ENCODE results near the gene SIT1. TPM values are rescaled to one million over a fixed set of nuclear protein-coding genes. Genes with fewer than 3 reads are reported as not detected.

SIT1 gene
- total and polyA plus RNA-seq, 2 experiments from 2014 or later, result 13.2 to 14.7 TPM

- peaks cover 6% of the 10 kb centered on the region for H3K4me1 ChIP-seq (ENCODE audit: insufficient read depth)
- H3K4me3 ChIP-seq, result no peak overlapping the region
- H3K9me2 ChIP-seq (ENCODE audit: insufficient read depth), result no peaks in the 10 kb centered on the region
- no peaks in the 10 kb centered on the region for H3K9me3 Mint-ChIP-seq
- TF ChIP-seq POLR2AphosphoS5 (IDR thresholded peaks at IDR 0.05; ENCODE audit: low read depth) (no peak), ZNF114 (CRISPR knock-in tag; IDR thresholded peaks at IDR 0.05) (no peak), JUNB (IDR thresholded peaks at IDR 0.05; ENCODE audit: unreplicated experiment) (no peak), CREB1 (CRISPR knock-in tag; IDR thresholded peaks at IDR 0.05; ENCODE audit: low read depth) (no peak), EZH2 (IDR thresholded peaks at IDR 0.05; ENCODE audit: low read depth, unreplicated experiment) (no peak), STAT1 (IDR thresholded peaks at IDR 0.05; ENCODE audit: unreplicated experiment) (no peak), REST (IDR thresholded peaks at IDR 0.05; ENCODE audit: unreplicated experiment) (no peak), NANOG (IDR thresholded peaks at IDR 0.05; ENCODE audit: borderline replicate concordance) (no peak), EZH2phosphoT487 (IDR thresholded peaks at IDR 0.05; ENCODE audit: unreplicated experiment) (no peak), ZNF331 (CRISPR knock-in tag; IDR thresholded peaks at IDR 0.05; ENCODE audit: low read depth) (no peak)
- TF ChIP-seq, protein P1, sequence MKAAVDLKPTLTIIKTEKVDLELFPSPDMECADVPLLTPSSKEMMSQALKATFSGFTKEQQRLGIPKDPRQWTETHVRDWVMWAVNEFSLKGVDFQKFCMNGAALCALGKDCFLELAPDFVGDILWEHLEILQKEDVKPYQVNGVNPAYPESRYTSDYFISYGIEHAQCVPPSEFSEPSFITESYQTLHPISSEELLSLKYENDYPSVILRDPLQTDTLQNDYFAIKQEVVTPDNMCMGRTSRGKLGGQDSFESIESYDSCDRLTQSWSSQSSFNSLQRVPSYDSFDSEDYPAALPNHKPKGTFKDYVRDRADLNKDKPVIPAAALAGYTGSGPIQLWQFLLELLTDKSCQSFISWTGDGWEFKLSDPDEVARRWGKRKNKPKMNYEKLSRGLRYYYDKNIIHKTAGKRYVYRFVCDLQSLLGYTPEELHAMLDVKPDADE (IDR thresholded peaks at IDR 0.05), result no peak
- TF ChIP-seq, protein P2, sequence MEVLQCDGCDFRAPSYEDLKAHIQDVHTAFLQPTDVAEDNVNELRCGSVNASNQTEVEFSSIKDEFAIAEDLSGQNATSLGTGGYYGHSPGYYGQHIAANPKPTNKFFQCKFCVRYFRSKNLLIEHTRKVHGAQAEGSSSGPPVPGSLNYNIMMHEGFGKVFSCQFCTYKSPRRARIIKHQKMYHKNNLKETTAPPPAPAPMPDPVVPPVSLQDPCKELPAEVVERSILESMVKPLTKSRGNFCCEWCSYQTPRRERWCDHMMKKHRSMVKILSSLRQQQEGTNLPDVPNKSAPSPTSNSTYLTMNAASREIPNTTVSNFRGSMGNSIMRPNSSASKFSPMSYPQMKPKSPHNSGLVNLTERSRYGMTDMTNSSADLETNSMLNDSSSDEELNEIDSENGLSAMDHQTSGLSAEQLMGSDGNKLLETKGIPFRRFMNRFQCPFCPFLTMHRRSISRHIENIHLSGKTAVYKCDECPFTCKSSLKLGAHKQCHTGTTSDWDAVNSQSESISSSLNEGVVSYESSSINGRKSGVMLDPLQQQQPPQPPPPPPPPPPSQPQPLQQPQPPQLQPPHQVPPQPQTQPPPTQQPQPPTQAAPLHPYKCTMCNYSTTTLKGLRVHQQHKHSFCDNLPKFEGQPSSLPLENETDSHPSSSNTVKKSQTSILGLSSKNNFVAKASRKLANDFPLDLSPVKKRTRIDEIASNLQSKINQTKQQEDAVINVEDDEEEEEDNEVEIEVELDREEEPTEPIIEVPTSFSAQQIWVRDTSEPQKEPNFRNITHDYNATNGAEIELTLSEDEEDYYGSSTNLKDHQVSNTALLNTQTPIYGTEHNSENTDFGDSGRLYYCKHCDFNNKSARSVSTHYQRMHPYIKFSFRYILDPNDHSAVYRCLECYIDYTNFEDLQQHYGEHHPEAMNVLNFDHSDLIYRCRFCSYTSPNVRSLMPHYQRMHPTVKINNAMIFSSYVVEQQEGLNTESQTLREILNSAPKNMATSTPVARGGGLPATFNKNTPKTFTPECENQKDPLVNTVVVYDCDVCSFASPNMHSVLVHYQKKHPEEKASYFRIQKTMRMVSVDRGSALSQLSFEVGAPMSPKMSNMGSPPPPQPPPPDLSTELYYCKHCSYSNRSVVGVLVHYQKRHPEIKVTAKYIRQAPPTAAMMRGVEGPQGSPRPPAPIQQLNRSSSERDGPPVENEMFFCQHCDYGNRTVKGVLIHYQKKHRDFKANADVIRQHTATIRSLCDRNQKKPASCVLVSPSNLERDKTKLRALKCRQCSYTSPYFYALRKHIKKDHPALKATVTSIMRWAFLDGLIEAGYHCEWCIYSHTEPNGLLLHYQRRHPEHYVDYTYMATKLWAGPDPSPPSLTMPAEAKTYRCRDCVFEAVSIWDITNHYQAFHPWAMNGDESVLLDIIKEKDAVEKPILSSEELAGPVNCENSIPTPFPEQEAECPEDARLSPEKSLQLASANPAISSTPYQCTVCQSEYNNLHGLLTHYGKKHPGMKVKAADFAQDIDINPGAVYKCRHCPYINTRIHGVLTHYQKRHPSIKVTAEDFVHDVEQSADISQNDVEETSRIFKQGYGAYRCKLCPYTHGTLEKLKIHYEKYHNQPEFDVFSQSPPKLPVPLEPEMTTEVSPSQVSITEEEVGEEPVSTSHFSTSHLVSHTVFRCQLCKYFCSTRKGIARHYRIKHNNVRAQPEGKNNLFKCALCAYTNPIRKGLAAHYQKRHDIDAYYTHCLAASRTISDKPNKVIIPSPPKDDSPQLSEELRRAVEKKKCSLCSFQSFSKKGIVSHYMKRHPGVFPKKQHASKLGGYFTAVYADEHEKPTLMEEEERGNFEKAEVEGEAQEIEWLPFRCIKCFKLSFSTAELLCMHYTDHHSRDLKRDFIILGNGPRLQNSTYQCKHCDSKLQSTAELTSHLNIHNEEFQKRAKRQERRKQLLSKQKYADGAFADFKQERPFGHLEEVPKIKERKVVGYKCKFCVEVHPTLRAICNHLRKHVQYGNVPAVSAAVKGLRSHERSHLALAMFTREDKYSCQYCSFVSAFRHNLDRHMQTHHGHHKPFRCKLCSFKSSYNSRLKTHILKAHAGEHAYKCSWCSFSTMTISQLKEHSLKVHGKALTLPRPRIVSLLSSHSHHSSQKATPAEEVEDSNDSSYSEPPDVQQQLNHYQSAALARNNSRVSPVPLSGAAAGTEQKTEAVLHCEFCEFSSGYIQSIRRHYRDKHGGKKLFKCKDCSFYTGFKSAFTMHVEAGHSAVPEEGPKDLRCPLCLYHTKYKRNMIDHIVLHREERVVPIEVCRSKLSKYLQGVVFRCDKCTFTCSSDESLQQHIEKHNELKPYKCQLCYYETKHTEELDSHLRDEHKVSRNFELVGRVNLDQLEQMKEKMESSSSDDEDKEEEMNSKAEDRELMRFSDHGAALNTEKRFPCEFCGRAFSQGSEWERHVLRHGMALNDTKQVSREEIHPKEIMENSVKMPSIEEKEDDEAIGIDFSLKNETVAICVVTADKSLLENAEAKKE (CRISPR knock-in tag; IDR thresholded peaks at IDR 0.05), result no peak
- TF ChIP-seq, protein P3, sequence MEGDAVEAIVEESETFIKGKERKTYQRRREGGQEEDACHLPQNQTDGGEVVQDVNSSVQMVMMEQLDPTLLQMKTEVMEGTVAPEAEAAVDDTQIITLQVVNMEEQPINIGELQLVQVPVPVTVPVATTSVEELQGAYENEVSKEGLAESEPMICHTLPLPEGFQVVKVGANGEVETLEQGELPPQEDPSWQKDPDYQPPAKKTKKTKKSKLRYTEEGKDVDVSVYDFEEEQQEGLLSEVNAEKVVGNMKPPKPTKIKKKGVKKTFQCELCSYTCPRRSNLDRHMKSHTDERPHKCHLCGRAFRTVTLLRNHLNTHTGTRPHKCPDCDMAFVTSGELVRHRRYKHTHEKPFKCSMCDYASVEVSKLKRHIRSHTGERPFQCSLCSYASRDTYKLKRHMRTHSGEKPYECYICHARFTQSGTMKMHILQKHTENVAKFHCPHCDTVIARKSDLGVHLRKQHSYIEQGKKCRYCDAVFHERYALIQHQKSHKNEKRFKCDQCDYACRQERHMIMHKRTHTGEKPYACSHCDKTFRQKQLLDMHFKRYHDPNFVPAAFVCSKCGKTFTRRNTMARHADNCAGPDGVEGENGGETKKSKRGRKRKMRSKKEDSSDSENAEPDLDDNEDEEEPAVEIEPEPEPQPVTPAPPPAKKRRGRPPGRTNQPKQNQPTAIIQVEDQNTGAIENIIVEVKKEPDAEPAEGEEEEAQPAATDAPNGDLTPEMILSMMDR (conservative IDR thresholded peaks at IDR 0.05; ENCODE audit: low read depth in 2 of 2), result no peak
- no peaks in the 10 kb centered on the region; the same call in 2 of the 3 replicates for H3K4me1 Mint-ChIP-seq
- peaks cover 2% of the 10 kb centered on the region for H3K27me3 Mint-ChIP-seq (ENCODE audit: insufficient read depth, low read depth, poor library complexity)
- H4K20me1 ChIP-seq (replicated peaks; ENCODE audit: insufficient read depth), result no peaks in the 10 kb centered on the region; the same call in none of the 2 replicates
- ATAC-seq, result no peak
- peaks cover 7% of the 10 kb centered on the region; the same call in 1 of the 2 replicates for H3F3A ChIP-seq (replicated peaks; ENCODE audit: low read depth)
- H3K27ac ChIP-seq (ENCODE audit: low read depth), result no peak overlapping the region
- H3K4me3 Mint-ChIP-seq, result no peak overlapping the region
- peaks cover 10% of the 10 kb centered on the region for H3K36me3 Mint-ChIP-seq (ENCODE audit: low read depth)
- no peak for DNase-seq (ENCODE audit: low spot score)
- H3K36me3 ChIP-seq (ENCODE audit: insufficient read depth), result no peaks in the 10 kb centered on the region
- H3K4me2 ChIP-seq, result no peak overlapping the region
- no peak overlapping the region for H3K27ac Mint-ChIP-seq
- no peaks in the 10 kb centered on the region for H3K27me3 ChIP-seq (ENCODE audit: insufficient read depth)
- no peak overlapping the region for H2AFZ ChIP-seq
- peaks cover 4% of the 10 kb centered on the region; the same call in 1 of the 2 replicates for H3K79me2 ChIP-seq (replicated peaks; ENCODE audit: insufficient read depth)
Observed at GRCh38 chr9:35609001-35609819, 41.5 kb downstream of the SIT1 start.

All from GM23338 (cell line).